ENCODE measurements around the gene IFNG. TPM values are rescaled to one million over a fixed set of nuclear protein-coding genes. Genes with fewer than 3 reads are reported as not detected.

The IFNG gene
- total RNA-seq, 1 experiment from 2014 or later: not detected

GRCh38 chr12:68163560-68164081 is 4.1 kb upstream of the IFNG start:
- Histone ChIP-seq H3T11ph (ENCODE audit: low read length) (no peak overlapping the region), H3K23me2 (ENCODE audit: insufficient read length, low read depth, low read length, poor library complexity, severe bottlenecking) (no peaks in the 10 kb centered on the region), H3K79me2 (ENCODE audit: insufficient read depth, low read length) (no peaks in the 10 kb centered on the region), H3K9ac (ENCODE audit: extremely low read depth, insufficient read length, low read length) (no peak overlapping the region), H2AK5ac (ENCODE audit: insufficient read length, low read length) (no peak overlapping the region), H3K4me1 (ENCODE audit: insufficient read depth, low read length) (no peaks in the 10 kb centered on the region), H3K4ac (ENCODE audit: low read depth, low read length) (no peak overlapping the region), H3K18ac (ENCODE audit: insufficient read length, low read depth, low read length) (no peak overlapping the region), H4K91ac (ENCODE audit: insufficient read length, low read depth, low read length) (no peak overlapping the region), H3K14ac (ENCODE audit: insufficient read depth, low read length) (no peak overlapping the region), H2BK120ac (ENCODE audit: low read depth, low read length, poor library complexity, severe bottlenecking) (no peak overlapping the region), H2BK20ac (ENCODE audit: low read depth, low read length, poor library complexity, severe bottlenecking) (no peak overlapping the region), H2AFZ (ENCODE audit: low read length) (no peak overlapping the region), H3K79me1 (ENCODE audit: insufficient read depth, low read depth, low read length, poor library complexity, severe bottlenecking) (no peaks in the 10 kb centered on the region), H3K4me2 (ENCODE audit: insufficient read depth, insufficient read length, low read length) (no peak overlapping the region), H3K23ac (ENCODE audit: insufficient read length, low read depth, low read length) (no peak overlapping the region), H3K56ac (ENCODE audit: insufficient read length, low read depth, low read length) (no peak overlapping the region), H3K27me3 (ENCODE audit: insufficient read depth, low read length) (no peaks in the 10 kb centered on the region), H2BK5ac (ENCODE audit: insufficient read length, low read length) (no peak overlapping the region), H2BK12ac (ENCODE audit: insufficient read length, low read depth, low read length) (no peak overlapping the region), H3K9me3 (ENCODE audit: control insufficient read depth, low read depth, low read length) (no peaks in the 10 kb centered on the region), H3K27ac (ENCODE audit: insufficient read length, low read depth, low read length) (no peak overlapping the region), H4K5ac (ENCODE audit: insufficient read length, low read depth, low read length) (no peak overlapping the region), H4K8ac (replicated peaks; ENCODE audit: insufficient read length, low read depth, low read length) (no peak overlapping the region), H2BK15ac (ENCODE audit: low read depth, low read length) (no peak overlapping the region), H4K20me1 (ENCODE audit: control insufficient read depth, insufficient read depth, insufficient read length) (no peaks in the 10 kb centered on the region)
- H3K4me3 Mint-ChIP-seq: no peak overlapping the region
- H3K27me3 Mint-ChIP-seq (ENCODE audit: low read depth): no peaks in the 10 kb centered on the region
- TF ChIP-seq, protein P1, sequence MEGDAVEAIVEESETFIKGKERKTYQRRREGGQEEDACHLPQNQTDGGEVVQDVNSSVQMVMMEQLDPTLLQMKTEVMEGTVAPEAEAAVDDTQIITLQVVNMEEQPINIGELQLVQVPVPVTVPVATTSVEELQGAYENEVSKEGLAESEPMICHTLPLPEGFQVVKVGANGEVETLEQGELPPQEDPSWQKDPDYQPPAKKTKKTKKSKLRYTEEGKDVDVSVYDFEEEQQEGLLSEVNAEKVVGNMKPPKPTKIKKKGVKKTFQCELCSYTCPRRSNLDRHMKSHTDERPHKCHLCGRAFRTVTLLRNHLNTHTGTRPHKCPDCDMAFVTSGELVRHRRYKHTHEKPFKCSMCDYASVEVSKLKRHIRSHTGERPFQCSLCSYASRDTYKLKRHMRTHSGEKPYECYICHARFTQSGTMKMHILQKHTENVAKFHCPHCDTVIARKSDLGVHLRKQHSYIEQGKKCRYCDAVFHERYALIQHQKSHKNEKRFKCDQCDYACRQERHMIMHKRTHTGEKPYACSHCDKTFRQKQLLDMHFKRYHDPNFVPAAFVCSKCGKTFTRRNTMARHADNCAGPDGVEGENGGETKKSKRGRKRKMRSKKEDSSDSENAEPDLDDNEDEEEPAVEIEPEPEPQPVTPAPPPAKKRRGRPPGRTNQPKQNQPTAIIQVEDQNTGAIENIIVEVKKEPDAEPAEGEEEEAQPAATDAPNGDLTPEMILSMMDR (conservative IDR thresholded peaks at IDR 0.05): no peak
- no peaks in the 10 kb centered on the region for H3K36me3 Mint-ChIP-seq (ENCODE audit: insufficient read depth in 1 of 3, low read depth in 3 of 3)
- H3K9me3 Mint-ChIP-seq: no peaks in the 10 kb centered on the region
- no peak overlapping the region for H3K27ac Mint-ChIP-seq
- no CpG with 5 or more reads among the region's 4 CpGs for WGBS (ENCODE audit: extremely low coverage, insufficient read length, low lambda C conversion rate)
- no peaks in the 10 kb centered on the region for H3K4me1 Mint-ChIP-seq
- DNase-seq: no peak

All from H9 (cell line).